Stimulated activated CD8-positive, alpha-beta memory T cell treated with anti-CD3 and anti-CD28 coated beads, Interleukin-4, amount 100 ng/mL, for 24 hours (primary cell): ENCODE results near the gene GNAO1.

ENCODE experiments used
- DNase-seq: peaks from one replicate; pipeline ENCODE4 v3.0.0-alpha.2; 2020; ENCODE audit warnings: low read depth

The GNAO1 gene

DNA sequence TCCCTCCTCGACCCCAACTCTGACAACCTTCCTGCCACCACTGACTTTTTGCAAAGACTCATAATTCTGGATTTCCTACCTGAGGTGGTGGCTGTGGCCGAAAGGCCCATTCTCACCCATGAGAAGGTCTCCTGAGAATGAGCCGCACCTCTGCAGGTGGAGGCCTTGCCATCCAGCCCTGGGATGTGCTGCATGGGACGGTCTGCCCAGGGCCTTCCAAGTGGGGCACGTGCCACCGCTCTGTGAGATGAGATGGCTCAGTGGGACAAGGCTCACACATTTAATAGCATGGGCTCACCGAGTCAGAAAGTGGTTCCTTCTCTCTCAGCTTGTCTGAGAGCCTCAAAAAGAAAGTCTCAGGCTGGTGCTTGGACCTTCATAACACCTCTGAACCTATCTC is 121.3 kb downstream of the GNAO1 start:
- DNase-seq = no peak

- no peak for DNase-seq
These were observed 123.1 kb downstream of the GNAO1 start for GRCh38 chr16:56314244-56314850.

- DNase-seq = no peak
These were observed 124.7 kb downstream of the GNAO1 start for GRCh38 chr16:56315955-56316354.

DNA sequence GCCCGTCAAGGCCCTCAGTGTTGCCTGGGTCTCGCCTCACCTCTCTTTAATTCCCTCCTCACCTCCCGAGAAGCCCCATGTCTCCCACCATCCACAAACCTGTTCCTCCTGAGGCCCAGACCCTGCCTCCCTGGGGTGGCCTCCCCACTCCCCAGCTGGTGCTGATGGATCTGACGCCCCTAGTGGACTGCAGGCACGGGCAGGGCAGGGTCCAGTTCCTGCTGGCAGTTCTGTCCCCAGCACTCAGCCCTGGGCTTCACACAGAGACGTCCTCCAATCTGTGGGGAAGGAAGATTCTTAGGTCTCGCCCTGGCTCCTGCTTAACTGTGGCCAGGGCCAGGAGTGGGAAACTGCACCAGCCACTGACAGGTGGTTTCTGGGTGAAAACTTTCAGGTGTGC is 125.3 kb downstream of the GNAO1 start:
- no peak for DNase-seq

DNA sequence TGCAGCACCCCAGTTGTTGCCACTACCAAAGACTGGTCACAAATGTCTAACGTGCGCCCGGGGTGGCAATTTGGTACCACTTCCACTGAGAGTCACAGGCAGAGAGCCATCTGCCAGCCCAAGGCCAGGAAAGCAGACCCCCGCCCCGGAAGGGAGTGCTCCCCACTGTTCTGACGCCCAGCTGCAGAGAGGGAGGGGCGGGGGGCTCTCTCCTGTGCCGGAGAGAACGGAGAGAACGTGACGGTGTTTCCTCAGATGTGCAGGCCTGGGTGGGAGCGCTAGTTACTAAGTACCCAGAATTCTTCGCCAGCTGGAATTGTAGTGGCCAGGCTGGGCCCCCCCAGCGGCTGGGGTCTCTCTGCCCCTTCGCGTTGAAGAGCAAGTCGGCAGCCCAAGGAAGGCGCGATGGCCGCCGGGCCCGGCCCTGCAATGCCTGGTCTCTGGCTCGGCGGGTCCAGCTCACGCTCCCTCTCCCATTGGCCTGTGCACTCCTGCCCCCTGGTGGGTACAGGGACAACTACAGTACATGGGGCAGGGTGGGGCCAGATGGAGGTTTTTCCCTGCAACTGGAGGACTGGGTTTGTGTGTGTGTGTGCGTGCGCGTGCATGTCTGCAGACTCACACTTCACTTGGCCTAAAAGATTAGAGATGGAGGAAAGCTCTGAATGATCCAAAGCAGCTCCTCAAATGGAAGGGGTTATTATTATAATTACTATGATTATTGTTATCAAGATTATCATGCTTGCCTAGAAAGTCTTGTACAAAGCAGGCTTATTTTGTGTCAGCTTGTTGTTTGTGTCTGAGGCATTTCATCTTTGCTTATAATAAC is 126.9 kb downstream of the GNAO1 start:
- DNase-seq = peak; percentile 69

DNA sequence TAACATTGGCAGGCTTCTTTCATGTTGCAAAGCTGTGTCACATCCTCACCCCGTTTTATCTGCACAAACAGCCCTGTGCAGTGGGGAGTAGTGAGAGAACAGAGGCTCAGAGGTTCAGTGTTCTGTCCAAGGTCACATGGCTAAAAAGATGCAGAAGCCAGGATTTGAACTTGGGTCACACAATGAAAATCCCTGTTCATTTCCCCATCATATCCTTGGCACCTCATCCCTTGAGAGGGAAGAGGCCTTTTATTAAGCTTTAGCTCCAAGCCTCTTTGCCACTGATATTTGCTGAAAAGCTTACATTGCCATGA is 127.5 kb downstream of the GNAO1 start:
- no peak for DNase-seq

DNA sequence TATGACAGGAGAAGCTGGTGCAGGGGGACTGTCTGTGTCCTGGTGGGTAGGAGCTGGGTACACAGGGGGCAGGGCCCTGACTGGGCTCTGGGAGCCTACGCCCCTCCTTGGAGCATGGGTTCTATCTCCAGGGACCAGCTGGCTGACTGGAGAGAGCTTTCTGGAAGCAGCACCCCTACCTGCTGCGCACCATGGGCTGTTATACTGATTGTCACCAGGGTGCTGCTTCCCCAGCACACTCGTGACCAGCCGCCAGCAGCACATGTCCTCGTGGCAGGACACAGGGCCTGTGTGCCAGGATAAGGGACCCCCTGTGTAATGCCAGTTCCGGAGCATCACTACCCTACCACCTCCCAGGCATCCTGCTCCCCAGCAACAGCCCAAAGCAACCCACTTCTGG is 128.1 kb downstream of the GNAO1 start:
- DNase-seq = no peak

GRCh38 chr16:56320056-56320455 is 128.8 kb downstream of the GNAO1 start:
- DNase-seq = no peak

GRCh38 chr16:56320811-56321558 is 129.7 kb downstream of the GNAO1 start:
- DNase-seq = no peak

DNA sequence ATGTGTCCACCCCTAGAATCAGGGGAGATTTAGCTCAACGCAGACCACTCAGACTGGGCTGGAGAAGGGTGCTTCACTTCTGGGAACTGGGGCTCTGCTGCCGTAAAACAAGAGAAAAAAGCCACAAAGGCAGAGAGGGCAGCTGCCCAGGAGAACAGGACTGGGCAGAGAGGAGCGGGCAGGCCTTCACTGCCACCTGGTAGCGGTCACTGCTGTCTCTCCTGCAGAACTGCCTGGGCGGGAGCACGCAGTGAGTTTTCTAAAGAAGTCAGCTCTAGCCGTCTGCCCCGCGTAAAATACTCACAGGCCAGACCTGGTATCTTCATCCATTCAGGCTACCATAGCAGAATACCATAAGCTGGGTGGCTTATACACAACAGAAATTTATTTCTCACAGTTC is 130.3 kb downstream of the GNAO1 start:
- DNase-seq = no peak

- DNase-seq = no peak
These were observed 133.1 kb downstream of the GNAO1 start for GRCh38 chr16:56324406-56324805.

- DNase-seq = no peak
These were observed 134.7 kb downstream of the GNAO1 start for GRCh38 chr16:56325956-56326355.

DNA sequence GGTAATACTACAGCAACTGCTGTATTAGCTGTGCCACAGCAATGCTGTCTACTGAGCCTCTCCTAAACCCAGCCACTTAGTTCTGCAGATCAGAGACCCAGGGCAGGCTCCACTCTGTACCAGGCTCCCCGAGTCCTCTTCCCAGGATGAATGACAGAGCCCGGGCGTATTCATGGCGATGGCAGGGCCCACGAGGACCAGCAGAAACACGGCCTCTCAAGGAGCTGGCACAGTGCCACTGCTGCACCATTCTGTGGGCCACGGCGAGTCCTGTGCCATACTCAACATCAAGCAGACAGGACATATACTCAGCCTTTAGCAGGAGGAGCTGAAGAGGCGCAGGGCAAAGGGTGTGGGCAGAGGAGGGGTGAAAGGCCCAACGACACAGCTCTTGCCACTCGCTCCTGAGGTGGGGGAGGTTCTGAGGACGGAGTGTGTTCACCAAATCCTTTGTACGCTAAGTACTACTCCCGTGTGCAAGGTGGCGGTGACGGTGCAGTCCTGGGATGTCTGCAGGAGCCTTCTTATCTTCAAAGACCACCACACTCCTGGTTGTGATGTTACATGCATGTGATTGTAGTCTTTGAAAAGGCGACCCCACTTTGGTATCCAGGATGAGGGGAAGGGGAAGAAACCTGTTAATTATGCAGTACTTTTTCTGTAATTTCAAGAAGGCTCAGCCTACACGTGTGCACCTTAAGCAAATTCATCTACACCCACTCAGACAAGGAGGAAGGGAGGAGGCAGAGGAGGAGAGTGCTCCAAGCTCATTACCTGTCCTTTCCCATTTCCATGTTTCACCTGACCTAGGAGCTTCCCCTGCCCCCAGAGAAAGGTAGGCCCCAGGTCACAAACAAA is 136.0 kb downstream of the GNAO1 start:
- no peak for DNase-seq

GRCh38 chr16:56327929-56328258 is 136.6 kb downstream of the GNAO1 start:
- no peak for DNase-seq

DNA sequence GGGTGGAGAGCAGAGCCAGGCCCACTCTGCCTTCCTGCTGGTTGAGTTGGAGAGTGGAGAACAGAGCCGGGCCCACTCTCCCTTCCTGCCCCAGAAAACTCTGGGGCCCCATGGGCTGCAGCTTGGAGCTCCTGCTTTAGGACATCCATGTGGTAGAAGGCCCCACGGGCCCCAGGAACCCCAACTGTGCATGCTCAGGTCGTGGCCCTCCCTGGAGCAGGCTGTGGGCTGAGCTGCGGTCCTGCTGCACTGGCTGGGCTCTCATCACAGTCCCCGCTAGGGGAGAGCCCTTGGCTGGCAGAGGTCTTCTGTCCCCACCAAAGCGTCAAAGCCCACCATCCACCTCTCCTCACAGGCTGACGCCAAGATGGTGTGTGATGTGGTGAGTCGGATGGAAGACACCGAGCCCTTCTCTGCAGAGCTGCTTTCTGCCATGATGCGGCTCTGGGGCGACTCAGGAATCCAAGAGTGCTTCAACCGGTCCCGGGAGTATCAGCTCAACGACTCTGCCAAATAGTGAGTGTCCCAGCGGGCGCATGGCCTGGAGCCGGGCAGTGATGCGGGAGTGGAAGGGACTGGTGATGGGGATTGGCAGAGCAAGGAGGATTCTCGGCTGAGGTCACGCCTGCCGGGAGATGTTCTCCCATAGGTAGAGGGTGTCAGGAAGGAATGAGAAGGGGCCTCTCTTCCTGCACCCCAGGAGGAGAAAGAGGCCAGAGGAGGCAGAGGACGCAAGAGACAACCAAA is 137.2 kb downstream of the GNAO1 start:
- no peak for DNase-seq

DNA sequence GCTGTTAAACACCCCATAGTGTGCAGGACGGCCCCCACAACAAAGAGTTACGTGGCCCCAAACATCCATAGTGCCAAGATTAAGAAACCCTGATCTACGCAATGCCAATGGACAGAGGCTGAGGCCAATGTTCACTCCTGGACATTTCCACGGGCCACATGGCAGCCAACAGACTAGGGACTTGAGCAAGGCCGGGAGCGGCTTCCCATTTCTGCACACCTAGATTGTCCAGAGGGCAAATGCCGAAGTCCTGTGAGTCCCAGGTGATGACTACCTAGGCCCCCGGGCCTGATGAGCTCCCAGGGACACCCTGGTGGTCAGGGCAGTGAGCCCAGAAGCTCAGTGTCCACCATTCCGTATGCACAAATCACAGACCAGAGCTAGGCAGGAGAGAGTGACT is 138.6 kb downstream of the GNAO1 start:
- no peak for DNase-seq

DNA sequence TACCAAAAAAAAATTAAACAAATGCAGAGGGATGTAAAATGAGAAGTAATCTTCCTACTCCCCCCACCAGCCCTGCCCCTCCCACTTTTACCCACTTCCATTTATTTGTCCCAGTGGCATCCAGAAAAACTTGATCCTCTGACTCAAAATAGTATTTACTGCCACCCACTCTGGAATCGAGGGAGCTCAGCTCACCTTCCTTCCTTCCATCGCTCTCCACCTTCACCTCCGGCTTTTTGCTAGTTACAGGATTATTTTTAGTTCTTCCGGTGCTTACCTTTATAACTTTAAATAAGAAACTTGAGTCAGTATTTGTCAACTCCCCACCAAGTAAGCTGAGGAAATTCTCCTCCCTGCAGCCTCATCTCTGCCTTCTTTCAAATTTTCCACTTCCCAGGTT is 139.2 kb downstream of the GNAO1 start:
- no peak for DNase-seq

GRCh38 chr16:56331399-56331798 is 140.1 kb downstream of the GNAO1 start:
- DNase-seq = no peak

DNA sequence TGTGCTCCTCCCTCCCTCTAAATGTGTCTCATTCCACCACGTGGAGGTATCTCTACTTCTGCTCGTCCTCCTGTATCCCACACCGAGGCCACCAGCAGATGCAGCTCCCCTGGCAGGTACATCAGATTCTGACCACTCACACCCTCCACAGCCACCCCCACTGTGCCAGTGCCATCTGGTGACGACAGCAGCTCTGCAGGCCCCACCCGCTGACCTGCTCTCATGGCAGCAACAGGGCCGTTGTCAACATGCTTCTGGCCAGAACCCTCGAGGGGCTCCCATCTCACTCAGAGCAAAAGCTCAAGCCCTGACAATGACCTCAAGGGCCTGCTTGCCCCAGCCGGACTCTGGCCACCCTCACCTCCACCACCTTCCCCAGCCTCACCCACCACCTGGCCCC is 140.6 kb downstream of the GNAO1 start:
- DNase-seq = no peak

GRCh38 chr16:56332464-56333079 is 141.3 kb downstream of the GNAO1 start:
- no peak for DNase-seq

DNA sequence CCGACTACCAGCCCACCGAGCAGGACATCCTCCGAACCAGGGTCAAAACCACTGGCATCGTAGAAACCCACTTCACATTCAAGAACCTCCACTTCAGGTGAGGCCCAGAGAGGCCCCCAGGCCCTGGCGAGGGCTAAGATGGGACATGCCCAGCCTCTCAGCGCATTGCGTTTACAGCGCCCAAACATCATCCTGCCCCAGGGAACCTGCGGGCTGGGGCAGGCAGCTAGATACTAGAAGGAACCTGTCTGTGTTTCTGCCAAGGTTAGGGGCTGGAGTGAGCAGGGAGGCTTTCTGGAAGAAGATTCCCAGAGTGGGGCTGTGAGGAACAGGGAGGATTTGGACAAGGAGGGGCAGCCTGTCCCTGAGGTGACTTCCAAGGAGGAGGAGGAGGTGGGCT is 143.5 kb downstream of the GNAO1 start:
- no peak for DNase-seq
